GDM1 (cell line): Measurements from ENCODE around the gene RREB1.
"Not testable (repeated sequence)": the region's sequence is repeated elsewhere in the genome, so short reads cannot be mapped to it uniquely, and the experiment has no call there.

Source experiments
- DNase-seq: peaks from one replicate; lab custom pipeline; 2025; lab: John Stamatoyannopoulos, UW

RREB1 gene

DNA sequence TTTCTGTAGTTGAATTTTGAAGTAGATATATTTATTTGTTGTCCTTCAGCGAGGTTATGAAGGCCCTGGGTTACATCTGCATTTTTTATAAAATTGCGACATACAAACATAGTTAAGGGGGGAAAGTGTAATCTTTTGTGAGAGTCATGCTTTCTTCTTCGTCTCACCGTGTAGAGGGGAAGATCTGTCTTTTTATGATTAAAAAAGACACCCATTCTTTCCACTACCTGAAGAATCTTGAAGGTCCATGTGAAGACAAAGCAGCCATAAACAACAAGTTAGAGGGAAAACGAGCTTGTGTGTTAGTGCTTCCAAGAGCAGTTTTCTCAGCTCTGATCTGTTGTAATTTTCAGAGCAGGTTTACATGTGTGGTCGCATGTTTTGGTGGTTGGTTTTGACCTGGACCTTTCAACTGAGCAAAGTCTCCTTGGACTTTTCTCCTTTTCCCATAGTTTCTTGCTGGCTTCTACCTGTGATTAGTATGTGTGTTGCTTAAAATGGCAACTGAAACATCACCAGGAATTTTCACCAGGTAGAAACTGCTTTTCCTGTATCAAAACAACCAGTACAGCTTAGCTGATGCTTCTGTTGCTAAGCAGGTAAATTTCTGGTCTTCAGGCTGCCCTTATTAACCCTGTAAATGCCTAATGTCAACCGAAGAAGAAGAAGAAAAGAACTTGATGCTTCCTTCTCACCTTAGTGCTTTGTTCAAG is 37.3 kb downstream of the RREB1 start:
- DNase-seq, result no peak

DNA sequence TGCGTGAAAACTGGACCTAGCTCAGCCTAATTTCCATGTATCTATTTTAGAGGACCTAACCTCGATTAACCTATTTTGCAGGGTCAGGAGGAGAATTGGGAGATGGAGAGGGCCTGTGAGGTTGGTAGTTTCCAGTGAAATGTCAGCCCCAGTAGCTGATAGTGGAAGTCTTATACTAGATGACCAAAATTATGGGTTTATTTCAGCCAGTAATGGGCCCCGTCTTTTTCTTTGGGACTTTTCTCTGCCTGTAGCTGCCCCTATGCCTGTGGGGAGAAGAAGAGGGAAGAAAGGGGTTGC is 37.8 kb downstream of the RREB1 start:
- no peak for DNase-seq

DNA sequence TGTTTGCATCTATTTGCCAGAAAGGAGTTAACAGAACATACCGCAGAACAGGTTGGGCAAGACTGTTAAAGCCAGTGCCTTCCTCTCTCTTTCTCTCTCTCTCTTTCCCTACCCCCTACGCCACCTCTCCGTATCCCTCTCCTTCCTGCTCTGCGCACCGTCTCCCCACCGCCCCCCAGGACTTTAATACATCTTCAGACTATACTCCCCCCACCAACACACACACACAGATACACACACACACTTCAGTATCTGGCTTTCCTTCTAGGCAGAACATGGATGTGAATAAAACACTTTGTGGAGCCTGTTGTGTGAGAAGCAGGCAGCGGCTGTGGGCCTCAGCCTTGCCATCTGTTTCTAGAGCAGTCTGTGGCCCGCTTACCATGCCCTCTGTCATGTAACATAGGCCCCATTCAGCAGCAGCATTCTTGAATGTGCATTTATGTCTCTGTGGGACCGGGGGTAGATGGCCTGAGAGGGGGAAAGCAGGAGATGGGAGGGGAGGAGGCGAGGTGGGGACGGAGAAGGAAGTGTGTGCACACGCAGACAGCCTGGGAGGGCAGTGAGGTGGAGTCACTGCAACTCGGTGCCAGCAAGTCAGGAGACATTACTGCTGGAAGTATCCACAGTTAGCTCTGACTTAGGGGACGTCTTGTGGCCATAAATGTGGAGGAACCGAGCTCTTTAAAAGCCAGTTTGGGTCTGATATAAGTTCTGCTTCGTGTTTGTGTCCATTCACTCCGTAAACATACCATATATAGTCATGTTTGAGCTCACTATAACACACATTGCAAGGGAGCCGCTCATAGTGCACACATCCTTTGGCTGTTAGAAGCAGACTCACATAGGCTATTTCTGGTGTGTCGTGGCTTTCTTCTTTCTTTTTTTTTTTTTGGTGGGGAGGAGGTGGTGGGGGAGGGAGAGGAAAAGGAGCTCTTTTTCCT is 38.4 kb downstream of the RREB1 start:
- peak; percentile 68 for DNase-seq

DNA sequence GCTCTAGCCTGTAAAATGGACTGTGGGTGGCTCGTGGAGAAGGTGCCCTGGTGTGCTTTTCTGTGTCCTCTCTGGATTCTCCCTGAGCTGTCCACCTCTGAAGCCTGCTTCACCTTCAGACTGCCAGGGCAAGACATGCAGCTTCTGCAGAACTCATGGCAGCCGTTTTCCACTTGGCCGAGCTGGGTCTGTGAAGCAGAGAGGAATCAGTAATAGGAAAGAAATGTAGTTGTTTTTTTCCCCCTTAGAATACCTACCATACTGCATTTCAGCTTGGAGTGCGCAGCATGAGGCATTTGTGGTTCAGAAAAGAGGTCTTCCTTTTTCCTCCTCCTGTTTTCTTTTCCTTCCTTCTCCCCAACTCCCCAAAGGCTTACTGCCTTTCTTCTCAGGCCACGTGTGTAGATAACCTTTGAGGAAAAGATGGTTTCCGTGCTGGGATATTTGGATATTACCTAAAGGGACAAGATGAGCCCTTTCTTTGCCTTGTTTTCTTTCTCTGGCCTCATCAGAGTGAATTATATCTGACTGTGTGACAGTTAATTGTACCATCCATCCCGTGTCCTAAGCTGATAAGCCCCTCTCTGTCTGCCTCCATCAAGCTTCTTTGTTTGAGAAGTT is 39.4 kb downstream of the RREB1 start:
- no peak for DNase-seq

DNA sequence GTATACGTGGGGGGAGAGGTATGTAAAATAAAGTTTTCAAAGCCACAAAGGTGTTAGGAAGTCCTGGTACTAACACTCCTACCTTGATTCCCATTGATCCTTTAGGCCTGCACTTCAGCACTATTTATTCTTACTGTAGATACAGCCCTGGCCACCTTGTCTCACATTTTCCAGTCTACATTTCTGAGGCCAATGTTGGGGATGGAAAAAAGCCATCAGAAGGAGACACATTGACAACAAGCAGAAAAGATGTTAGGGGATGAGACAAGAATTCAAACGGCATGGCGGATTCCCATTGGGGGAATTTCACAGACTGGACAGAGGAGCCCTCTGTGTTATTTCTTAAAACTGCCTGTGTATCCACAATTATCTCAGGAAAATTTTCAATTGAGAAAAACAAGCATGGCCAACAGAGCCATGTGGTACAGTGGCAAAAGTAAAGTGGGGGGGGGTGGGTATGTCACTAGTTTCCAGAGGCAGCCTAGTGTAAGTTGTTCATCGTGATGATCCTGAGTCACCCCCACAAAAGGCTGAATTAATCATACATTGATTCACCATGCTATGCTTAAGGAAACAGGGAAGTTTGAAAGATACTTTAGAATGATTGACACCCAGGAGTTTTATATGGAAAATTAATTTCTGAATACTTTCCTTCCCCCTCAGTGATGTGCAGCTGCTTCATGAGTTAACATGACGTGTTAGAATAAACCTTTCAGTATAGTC is 40.5 kb downstream of the RREB1 start:
- no peak for DNase-seq

DNA sequence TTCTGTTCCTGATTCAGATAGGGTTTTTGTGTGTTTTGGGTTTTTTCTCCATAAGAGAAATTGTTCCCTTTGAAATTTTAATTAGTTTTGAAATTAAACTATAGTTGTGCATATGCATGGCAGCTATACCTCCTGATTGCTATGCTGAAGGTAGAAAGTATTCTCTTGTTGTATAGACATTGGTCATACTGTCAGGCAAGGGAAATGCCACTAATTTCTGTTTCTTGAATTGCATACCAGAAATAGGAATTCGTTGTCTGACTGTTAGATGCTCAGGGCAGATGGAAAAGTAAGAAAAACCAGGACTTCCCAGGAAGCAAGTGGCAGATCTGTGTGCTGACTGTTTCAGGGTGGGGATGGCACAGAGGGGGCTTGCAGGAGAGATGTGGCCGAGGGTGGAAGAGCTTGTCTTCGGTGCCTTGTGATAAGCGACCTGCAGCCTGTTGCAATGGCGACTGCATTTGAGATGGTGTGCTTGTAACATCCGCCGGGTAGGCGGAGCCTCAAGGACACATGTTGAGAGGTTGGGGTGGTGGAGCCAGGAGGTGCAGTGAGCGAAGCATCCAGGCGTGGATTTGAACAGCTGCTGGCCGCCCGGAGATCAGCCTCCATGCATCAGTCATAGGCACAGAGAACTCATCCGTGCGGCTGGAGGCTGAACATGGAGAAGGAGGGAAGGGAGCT is 42.8 kb downstream of the RREB1 start:
- DNase-seq, result no peak

DNA sequence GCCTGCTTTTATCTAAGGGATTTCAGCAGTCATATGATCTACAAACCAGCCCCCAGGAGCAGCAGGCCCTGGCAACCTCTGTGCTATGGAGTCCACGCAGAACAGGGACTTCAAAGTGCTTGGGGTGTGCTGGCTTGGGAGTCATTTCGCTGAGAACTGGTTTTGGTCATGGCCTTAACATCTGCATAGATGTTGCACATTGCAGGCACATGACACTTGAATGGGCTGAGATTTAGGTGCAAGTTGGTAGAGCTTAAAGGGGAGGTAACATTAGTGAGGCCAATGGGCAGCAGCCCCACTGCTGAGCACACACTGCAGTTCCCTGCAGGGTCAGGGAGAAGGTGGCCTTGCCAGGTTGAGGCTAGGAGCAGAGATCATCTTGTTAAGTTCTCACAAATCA is 43.6 kb downstream of the RREB1 start:
- no peak for DNase-seq

DNA sequence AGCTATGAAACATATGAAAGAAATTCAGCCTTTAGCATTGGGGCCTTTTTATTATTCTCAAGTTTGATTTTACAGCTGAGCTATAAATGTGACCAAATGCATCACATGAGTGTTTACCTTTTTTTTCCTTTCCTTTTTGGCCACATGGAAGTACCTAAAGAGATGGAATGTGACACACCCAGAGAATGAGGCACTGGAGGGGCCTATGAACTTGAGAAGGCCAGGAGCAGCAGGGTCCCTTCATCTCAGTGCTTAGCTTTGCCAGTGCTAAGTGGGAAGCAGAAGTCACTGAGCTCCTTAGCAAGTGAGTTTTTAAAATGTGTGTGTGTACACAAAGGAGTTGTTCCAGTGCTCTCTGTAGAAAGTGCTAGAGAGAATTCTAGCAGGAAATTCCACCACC is 44.7 kb downstream of the RREB1 start:
- DNase-seq, result no peak

DNA sequence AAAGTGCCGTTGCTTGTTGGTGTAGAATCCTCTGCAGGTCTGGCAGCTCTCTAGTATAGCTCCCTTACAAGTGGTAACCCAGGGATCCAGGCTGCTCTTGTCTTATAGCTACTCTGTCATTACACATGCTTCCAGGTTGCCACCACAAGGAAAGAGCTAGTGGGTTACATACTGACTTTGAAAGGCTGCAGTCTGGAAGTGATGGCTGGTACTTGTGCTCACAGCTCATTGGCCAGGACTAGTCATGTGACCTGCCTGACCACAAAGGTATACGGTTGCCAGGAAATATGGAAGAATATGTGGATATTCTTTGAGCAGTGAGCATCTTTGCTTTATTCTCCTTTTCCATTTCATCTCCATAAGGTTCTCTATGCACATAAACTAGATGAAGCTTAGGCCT is 46.0 kb downstream of the RREB1 start:
- DNase-seq, result no peak

DNA sequence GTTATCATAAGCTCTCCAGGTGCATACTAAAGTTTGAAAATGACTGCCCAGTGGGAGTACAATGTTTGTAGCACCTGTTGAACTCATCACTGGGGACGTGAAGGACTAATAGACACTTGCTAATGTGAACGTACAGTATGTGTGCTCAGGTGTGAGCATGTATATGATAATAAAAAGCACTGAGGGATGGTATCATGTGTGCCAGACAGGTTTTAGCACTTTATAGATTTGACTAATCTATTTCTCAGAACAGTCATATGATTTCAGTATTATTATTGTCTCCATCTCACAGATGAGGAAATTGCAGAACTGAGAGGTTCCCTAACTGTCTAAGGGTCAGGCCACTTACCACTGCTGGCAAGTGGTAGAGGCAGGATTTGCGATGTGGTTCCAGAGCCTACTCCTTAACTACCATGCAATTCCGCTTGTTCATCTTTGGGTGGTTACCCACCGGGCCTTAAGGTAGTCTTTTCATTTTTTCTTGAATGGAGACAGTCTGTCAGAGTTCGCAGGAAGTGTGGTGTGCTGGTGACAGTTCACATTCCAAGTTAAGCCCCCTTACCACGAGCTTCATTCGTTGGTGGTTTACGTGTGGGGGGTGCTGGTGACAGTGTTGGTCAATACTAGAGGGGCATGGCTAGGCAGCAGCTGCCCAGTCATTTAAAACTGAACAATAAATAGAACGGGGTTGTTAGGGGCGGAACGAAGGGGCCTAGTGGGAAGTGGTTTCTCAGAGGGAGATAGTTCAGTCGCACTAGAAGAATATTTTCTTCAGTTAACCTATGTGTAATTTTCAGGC is 46.8 kb downstream of the RREB1 start:
- DNase-seq, result peak; percentile 59

DNA sequence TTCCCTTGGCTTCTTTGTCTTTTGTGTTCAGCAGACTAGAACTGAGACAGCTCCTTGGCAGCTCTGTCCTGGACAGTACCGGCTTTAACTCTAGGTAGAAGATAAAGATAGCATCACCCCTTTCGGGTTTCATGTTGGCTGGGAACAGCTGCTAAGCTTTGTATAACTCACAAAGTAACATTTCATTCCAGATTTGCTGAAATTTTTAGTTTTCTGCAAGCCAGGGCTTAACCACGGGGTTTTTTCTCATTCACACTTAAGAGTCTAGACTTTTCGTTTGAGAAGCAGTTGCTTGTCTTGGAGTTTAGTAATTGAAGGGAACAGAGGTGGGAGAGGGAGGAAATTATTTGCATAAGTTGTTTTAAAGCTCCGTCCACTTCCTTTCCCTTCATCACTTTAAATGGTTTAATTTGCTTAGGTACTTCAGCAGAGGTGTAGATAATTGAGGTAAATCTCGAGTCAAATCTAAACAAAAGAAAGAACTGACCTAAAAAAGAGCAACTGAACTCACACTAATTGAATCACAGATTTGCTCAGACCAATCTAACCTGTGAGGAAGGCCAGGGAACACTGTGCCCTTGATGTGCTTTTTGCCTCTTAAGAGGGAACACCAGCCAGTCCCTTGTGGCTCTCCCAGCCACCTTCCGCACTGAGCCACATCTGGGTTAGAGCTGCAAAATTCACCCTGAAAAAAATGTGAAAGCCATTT is 48.3 kb downstream of the RREB1 start:
- DNase-seq, result no peak

DNA sequence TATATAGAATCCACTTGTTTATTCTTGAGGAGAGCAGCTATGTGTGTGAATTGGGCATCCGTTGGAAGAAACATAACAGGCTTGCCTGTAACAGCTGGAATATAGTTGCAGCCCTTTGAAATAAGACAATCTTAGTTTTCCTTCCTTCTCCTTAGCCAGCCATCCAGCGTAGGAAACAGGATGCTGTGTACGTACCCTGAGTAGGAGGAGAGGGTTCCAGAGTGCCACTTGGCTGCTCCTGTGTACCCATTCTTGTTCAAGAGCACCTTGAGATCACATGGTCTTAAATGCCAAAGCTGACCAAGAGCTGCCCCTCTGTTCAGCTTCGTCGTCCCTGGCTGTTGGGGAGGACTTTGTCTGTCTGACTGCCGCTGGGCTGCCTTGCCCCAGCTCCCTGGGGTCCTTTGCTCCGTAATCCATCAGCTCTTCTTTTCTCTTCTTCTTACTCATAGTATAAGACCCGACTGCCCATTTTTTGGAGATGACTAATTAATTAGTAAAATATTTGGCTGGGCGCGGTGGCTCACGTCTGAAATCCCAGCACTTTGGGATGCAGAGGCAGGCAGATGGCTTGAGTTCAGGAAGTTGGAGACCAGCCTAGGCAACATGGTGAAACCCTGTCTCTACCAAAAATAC is 49.0 kb downstream of the RREB1 start:
- DNase-seq, result no peak

DNA sequence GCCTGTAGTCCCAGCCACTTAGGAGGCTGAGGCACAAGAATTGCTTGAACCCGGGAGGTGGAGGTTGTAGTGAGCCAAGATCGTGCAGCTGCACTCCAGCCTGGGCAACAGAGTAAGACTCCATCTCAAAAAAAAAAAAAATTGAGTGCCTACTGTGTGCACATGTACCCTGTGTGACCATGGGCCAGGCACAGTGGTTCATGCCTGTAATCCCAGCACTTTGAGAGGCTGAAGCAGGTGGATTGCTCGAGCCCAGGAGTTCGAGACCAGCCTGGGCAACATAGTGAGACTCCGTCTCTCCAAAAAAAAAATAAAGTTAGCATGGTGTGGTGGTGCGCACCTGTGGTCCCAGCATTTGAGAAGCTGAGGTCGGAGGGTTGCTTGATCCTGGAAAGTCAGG is 49.5 kb downstream of the RREB1 start:
- not testable (repeated sequence) for DNase-seq

DNA sequence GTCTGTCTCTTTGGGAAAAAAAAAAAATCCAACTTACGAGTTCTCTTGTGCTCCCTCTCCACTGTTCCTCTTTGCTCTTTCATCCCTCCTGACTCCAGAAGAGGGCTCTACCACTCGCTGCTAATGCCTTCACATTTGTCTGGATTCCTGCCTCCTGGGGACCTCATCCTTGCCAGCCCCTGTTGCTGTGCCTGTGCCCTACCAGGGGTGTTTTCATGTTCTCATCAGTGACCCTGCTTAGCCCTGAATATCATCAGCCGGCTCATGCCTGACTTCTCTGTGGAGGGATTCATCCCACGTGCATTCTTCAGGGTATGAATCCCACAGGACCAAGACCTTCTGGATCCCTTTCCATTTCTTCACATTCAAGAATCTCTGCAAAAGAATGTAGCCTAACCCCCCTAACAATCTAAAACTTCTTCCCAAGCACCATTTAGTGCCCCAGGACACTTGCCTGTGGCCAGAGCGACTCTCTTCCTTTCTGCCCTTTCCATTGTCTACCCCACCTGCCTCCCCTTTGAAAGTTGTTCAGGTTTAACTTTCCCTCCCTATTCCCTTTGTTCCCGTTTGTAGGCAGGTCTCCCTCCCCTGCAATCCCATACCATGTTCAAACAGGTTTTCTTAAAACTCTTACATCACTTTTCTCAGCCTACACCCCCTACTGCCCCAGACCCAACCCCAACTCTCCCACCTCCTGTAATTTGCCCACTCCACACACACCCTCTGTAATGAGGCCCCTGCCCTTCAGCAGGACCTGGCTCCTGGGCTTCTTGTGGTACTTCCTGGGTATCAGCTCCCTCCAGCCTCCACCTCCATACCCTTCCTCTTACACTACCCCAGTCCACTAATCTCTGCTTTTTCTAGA is 50.2 kb downstream of the RREB1 start:
- no peak for DNase-seq

DNA sequence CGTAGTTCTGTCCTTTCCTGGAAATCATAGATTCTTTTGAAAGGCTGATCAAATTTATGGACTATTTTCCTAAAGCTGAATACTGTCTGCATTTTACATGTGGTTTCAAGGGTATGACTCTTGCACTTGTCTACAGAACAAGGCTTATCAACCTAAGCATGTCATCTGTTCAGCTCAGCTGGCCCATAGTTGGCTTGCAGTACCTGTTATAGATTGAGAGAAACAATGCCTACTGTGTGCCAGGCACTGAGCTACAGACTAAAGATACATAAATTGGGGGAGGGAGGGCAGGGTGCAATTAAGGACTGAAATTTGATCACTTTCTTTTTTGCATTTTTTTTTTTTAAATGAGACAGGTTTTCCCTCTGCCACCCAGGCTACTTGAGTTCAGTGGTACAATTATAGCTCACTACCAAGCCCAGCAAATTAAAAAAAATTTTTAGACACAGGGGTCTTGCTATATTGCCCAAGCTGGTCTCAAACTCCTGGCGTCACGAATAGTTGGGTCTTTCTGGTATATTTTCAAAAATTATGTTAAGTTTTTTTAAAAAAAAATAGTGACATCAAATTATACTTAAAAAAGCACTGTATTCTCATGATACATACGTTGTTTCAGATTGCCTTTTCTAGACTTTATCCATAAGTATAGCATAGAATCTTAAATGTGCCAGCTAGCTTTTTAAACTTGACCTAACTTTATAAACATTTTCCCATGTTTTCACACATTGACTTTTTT is 52.2 kb downstream of the RREB1 start:
- no peak for DNase-seq

DNA sequence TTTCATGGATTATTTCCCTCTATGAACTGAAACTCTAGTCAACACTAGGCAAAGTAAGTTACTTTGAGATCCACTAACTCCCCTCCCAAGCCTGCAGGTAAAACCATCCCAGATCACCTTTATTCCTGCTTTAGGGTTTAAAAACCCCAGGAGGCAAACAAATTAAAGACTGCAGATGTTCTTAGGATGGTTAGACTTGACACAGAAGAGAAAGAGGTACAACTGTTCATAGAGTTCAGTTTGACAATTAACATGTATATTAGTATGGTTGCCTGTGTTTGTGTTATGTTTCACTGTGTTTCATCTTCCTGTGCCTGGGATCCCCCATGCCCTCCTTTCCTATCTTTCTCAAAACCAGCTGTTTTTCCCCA is 53.5 kb downstream of the RREB1 start:
- DNase-seq, result no peak

DNA sequence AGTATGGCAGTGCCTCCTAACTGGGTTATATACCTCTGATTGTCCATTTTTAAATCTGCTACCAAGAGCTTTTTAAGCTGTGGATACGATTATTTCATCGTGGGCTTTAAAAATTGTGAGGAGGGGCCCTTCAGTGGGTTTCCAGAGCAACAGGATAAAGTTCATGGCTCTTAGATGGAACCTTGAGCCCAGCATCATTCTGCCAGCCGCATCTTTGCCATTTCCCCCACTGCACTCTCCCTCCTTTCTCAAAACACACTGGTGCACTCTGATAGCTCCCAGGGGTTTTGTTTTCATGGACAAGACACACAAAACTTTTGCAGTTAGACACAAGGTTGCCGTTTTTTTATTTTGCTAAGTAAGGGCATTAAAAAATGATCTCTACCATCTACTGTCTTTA is 54.1 kb downstream of the RREB1 start:
- DNase-seq, result no peak

DNA sequence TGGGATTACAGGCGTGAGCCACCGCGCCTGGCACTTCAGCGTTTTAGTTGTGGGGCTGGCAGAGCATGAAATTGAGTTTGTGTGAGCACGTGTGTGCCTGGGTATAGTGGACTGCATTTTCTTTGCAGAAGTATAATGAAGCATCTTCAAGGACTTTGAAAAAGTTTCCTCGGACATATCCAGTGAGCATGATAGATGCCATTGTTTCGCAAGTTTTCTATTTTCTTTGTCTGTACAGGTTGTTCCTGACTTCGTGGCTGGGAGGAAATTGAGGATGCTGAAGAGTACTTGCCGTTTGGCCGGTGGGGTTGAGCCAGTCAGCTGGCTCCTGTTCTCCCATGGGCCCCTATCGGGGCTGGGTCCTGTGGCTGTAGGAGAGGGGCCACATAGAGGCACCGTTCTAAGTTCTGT is 55.9 kb downstream of the RREB1 start:
- no peak for DNase-seq
